NCI-H1105 (cell line): ENCODE measurements around the gene DCP1A.
"Not testable (repeated sequence)": the region's sequence is repeated elsewhere in the genome, so short reads cannot be mapped to it uniquely, and the experiment has no call there.

Source experiments
- DNase-seq: peaks from one replicate; lab custom pipeline; 2025; lab: John Stamatoyannopoulos, UW

Gene DCP1A

DNA sequence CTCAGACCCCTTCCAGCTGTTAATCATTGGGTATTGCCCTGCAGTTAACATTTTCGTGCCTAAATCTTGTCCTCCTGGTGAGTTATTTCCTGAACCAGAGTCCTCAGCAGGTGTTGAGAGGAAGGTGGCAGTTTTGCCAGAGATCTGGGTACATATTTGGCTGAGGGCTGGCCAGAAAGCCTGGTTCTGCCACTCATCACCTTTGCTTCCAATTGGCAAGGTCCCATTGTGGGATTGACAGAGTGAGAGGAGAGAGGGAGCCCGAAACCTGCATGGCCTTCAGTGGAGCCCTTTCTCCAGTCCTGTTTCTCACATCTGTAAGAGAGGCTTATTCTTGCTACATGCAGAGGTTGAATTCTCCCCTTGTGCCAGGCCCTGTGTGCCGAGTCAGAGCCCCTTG, 82.6 kb downstream of the DCP1A start:
- DNase-seq = no peak

DNA sequence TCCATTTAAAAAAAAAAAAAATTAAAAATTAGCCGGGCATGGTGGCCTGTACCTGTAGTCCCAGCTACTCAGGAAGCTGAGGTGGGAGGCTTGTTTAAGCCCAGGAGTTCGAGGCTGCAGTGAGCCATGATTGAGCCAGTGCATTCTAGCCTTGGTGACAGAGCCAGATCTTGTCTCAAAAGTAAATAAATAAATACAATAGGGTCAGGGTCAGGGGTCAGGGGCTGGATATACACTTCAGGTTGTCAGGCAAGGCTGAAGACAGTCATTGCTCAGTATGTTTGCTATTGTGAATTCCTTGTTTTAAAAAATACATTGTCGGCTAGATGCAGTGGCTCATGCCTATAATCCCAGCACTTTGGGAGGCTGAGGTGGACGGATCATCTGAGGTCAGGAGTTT, 83.4 kb downstream of the DCP1A start:
- no peak for DNase-seq

DNA sequence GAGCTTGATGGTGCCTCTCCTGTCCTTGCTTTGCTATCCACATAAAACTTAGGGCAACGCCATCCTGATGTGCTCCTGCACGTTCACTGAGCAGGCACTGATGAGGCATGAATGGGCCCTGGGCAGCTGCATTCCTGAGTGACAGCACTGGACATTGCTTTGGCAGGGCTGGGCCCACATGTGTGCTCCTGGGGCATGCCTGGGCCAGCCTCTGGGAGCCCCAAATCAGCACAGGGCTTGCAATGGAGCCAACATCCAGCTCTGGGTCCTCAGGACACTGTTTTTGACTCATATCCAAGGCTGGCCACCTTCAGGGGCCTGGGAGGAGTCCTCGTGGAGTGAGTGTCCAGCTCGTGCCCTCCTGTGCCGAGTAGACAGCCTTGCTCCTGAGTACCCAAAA, 85.6 kb downstream of the DCP1A start:
- DNase-seq = no peak

DNA sequence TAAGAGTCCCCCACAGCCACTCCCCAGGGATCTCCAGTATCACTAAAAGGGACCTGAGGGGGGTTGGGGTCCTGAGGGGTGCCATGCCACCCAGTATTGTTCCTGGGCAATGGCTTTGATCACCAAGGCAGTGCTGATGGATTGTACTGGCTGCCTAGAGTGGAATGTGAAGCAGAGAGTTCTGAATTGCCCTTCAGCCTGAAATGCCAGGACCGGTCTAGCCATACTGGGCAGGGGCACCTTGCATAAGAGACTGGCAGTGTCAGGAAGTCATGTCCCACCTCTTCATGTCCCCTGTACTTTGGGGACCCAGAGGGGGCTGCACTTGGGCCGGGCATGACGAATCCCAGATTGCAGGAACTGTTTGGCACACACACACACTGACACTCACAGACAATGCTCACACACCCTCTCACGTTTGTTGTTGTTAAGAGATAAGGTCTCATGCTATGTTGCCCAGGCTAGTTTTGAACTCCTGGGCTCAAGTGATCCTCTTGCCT, 87.0 kb downstream of the DCP1A start:
- no peak for DNase-seq

DNA sequence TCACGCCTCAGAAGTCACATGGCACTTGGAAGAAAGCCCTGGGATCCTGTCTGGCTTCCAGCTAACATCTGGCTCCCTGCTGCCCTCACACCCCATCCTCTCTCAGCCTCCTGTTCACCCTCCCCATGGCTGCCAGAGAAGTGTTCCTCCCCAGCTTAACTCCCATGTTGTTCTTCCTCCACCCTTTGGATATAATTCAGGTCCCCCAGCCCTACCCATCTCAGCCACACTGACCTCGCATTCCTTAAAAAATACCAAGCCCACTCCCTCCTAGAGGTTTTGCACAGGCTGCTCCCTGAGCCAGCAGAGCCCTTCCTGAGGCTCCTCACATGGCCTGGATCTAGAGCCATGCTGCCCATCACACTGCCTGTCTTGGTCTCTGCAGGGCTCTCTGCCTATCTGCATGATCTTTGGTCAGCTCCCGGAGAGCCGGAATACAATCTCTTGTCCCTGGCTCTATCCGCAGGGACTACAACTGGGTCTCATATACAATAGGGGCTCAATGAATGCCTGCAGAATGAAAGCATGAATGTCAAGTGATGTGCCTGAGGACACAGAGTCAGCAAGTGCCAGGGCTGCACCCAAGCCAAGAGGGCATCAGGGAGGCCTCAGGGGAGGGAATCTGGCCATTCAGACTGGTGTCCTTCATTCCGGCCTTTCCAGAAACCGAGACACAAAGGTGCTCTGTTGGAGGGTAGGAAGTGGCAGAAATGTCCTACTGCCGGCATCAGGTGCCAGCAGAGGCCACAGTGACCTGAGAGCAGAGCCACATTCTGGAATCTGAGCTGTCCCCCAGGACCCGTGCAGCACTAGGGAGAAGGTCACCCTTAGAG, 87.7 kb downstream of the DCP1A start:
- DNase-seq = no peak

DNA sequence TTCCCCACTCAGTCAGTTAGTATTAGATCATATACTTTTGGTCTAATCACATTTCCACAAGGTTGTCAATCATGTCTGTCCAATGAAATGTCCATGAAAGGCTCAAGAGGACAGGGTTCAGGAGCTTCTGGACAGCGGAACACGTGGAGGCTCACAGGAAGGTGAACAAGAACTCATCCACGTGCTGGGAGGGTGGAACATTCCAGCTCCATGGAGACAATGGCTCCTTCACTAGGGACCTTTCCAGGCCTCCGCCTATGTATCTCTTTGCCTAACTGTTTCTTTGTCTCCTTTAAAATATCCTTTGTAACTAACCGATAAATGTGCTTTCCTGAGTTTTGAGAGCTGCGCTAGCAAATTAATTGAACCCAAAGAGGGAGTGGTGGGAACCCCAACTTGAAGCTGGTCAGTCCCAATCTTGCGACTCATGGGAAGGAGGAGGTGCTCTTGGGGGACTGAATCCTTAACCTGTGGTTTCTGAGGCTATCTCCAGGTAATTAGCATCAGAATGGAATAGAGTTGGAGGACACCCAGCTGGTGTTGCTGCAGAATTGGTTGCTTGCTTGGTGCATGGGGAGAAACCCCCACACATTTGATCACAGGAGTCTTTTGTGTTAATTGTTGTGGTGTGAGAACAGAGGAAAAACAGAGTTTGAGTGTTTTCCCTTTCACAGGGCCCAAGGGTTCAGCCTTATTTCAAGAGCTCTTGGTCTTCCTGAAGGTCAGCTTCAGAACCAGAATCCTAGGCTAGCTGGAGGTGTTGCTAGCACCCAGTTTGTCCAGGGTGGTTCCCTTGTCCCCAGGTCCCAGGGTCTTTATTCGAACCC, 88.5 kb downstream of the DCP1A start:
- DNase-seq = no peak

DNA sequence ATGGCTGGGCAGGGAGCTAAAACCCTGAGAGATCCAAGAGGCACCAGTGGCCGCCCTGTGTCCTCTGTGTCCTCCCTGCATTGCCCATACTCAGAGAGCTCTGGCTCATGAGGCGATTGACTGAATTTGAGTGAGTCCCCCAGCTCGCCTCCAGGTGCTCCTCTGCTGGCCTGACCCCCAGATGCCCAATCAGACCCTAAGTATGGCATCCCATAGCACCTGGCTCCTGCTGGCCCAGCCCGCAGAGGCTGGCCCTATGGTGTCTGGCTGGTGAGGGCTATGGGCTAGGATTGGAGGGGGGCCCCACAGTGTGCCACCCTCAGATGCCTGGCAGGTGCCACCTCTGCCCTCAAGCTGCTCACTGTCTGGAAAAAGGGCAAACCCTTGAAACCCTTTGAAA, 89.9 kb downstream of the DCP1A start:
- no peak for DNase-seq

DNA sequence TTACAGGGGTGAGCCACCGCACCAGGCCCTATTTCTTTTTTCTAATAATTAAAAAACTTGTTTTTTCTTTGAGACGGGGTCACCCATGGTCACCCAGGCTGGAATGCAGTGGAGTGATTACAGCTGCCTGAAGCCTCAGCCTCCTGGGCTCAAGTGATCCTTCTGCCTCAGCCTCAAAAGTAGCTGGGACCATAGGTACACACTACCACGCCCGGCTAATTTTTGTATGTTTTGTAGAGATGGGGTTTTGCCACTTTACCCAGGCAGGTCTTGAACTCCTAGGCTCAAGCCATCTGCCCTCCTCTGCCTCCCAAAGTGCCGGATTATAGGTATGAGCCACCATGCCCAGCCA, 90.7 kb downstream of the DCP1A start:
- DNase-seq = no peak

DNA sequence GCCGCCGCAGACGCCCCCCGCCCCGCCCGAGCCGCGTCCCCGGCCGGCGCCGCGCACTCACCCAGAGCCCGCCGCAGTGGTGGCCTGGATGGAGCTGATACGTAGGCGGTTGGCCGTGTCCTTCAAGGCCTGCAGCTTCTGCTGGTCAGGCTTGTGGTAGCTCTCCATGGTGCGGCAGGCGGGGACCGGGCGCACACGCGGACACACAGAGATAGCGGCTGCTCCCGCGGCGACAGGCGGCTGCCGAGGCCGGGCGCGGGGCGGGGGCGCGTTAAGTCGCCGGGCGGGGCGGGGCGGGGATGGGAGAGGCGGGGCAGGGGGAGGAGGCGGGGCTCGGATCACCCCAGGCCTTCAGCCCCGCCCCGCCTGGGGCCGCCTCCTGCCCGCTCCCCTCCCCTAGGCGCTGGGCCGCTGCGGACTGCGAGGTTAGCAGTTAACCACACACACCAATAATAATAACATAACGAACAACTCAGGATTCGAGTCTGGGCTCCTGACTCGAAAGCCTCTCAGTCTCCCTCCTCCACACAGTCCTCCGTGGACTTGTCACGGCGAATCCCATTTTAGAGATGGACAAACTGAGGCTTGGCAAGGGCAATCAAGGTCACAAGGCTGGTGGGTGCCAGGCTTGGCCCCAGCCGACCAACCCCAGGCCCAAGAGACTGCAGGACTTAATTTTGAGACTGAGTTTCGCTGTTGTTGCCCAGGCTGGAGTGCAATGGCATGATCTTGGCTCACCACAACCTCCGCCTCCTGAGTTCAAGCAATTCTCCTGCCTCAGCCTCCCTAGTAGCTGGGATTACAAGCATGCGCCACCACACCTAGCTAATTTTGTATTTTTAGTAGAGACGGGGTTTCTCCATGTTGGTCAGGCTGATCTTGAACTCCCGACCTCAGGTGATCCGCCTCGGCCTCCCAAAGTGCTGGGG, 91.3 kb downstream of the DCP1A start, which contains the start of gene TKT:
Gene TKT (minus strand): TSS at position 248 of the 929 bp plus-strand sequence. CDS start 80 bp downstream, at position 168.
- DNase-seq = peak; percentile 68

DNA sequence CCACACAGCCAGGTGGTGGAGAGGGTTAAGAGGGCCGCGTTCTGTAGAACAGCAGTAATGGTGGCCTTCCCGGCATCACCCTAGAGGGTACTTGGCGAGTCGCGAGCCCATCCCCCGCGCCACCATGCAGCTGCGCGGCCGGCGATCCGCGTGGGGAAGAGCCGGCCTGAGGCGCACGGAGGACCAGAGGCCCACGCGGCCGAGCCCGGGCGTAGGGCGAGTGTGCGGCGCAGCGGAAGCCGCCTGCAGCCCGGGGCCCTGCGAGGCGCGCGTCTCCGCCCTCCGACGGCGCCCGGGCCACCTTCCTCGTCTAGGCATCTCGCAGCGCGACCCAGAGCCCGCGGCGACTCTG, 91.9 kb downstream of the DCP1A start:
- no peak for DNase-seq

DNA sequence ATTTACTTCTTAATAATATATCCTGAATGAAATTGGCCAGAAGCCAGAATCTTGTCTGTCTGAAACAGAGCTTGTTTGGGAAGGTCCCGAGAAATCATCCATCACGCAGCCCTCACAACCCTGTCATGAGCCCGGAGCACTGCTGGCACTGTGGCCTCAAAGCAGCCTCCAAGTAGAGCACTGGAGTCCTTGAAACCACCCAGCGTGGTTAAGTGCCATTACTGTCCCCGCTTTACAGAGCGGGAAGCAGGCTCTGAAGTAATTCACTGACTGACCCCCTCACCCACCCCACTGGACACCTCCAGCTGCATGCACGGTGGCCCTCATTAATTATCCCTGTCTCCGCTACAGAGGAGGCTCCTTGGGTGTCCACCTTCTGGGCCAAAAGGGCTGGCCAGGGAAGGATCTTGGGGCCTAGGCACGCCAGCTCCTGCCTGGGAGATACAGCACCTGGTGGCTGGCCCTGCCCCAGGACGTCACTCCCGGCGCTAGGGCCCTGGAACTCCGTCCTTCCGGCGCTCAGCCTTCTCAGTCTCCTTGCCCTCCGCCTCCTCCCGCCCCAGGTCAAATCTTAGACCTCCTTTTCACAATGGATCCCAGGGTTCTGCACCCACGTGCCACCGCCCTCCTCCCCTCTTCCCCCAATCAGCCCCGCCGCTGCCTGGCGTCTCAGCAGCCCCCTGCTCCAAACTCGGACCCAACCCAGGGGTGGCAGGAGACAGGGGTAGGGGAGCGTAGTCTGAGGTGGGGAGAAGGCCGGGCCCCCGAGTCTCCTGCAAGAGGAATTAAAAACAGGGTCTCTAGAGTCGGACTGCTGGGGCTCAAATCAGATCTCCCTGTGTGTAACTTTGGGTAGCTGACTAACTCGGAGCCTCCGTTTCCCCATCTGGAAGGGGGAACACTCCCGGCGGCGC, 92.6 kb downstream of the DCP1A start:
- DNase-seq = peak; percentile 18

DNA sequence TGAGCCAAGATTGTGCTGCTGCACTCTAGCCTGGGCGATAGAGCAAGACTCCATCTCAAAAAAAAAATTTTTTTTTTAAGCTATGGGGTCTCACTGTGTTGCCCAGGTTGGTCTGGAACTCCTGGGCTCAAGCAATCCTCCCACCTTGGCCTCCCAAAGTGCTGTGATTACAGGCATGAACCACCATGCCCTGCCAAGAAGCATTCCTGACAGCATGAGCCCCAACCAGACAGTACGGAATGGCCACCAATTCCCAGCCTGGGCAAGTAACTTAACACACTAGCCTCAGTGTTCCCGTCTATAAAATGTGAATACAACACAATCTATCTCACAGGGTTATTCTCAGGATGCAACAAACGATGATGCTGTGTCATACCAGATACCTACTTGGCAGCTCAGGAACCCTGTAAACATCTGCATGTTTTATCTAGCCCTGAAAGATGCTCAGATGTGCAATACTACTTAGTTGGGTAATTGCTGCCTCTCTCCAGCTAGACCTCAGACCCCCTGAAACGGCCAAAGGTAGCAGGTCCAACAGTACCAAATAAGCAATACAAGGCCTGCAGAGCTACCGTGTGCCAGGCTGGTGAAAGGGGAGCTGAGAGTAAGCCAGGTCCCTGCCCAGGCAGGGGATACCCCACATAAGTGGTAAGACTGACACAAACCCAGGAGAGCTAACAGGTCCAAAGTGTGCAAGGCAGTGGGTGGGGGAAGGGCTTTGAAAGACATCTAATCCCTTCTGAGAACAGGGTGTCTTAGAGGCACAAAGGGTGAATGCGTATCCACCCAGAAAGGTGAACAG, 93.4 kb downstream of the DCP1A start:
- DNase-seq = no peak

DNA sequence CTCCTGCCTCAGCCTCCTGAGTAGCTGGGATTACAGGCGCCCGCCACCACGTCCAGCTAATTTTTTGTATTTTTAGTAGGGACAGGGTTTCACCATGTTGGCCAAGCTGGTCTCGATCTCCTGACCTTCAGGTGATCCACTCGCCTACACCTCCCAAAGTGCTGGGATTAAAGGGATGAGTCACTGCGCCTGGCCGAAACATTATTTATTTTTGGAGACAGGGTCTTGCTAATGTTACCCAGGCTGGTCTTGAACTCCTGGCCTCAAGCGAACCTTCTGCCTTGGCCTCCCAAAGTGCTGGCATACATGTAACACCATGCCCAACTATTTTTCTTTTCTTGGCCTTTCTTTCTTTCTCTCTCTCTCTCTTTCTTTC, 94.4 kb downstream of the DCP1A start:
- not testable (repeated sequence) for DNase-seq

DNA sequence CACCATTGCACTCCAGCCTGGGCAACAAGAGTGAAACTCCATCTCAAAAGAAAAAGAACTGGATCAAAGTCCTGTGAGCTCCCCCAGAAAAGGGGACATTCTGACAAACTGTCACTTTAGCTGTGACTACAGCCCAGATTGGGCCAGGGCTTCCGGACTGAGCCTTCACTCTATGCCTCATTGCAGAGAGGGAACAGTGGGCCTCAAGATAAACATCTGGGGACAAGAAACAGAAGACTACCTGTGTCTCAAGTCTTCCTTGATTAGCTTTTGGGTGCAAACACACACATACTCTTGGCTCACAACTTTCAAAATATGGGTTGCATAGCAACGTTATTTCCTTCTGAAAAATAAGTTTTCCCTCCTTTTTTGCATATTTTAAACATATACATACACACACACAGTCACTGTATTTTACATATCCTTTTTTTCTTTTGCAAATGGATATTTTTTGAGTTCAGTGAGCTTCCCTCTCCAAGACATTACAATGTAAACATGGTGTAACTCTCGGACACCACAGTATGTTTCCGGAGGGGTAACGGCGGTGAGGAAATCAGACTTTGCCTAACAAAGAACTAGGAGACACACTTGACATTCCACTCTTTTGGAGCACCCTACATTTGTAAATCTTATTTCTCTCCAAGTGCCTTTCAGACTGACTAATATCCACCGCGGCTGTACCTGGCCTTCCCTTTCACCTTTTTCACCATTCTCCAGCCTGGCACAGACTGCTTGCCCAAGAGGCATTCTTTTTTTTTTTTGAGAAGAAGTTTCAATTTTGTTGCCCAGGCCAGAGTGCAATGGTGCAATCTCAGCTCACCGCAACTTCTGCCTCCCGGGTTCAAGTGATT, 95.0 kb downstream of the DCP1A start:
- no peak for DNase-seq

DNA sequence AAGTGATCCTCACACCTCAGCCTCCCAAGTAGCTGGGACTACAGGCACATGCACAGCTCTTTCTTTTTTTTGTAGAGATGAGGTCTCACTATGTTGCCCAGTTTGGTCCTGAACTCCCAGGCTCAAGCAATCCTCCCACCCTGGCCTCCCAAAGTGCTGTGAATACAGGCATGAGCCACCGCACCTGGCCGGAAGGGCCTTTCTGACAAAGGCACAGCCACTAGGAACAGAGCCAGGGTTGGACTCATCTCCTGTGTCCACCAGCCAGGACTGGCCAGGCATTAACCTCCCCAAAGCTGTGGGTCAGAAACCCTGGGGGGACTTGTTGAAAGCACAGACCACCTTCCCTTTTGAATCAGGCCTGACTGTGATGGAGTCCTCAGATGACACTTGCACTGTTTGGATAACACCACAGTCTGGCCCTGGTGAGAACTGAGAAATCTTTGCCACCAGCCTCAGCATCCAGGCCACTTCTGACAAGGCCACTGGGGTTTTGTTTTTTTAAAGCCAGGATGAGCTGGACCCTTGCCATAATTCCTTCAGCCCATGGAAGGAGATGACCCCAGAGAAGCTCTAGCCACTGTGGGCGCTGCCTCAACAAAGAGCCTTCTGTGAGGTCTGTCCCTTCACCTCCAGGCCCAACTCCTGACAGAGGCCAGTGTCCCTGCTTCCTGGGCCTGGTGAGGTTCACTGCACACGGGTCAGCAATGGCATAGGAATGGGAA, 96.3 kb downstream of the DCP1A start:
- DNase-seq = no peak

DNA sequence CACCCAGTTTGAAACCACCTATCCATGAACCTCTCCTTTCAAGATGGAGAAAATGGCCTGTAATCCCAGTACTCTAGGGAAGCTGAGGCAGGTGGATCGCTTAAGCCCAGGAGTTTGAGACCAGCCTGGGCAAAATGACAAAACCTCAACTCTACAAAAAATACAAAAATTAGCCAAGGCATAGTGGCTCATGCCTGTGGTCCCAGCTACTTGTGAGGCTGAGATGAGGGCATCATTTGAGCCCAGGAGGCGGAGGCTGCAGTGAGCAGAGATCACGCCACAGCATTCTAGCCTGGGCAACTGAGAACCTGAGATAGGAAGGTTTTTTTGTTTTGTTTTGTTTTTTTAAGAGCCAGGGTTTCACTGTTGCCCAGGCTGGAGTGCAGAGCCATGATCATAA, 96.9 kb downstream of the DCP1A start:
- no peak for DNase-seq

DNA sequence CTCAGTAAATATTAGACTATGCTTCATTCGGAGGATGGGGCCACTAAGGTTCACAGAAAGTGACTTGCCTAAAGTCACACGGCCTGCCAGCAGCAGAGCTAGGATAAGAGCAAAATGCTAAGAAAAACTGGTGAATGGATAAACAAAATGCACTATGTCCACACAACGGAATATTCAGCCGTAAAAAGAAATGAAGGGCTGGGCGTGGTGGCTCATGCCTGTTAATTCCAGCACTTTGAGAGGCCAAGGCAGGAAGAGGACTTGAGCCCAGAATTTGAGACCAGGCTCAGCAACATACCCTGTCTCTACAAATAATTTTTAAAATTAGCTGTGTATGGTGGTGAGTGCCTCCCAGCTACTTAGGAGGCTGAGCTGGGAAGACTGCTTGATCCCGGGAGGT, 99.2 kb downstream of the DCP1A start:
- DNase-seq = no peak

DNA sequence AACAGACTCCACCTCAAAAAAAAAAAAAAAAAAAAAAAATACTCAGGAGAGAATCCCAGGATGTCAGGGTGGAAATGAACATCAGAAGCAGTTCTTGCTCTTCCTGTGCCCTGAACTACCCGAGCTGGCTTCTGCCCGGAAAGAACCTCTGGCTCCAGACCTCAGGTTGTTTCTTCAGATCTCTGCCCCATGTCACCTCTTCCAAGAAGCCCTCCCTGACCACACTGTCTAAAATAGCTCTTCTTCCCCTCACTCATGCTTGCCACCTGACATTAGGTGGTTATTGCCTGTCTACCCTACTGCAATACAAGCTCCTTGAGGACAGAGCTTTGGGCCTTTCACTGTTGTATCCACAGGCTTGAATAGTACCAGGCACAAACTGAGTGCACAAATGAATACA, 99.7 kb downstream of the DCP1A start:
- DNase-seq = no peak

DNA sequence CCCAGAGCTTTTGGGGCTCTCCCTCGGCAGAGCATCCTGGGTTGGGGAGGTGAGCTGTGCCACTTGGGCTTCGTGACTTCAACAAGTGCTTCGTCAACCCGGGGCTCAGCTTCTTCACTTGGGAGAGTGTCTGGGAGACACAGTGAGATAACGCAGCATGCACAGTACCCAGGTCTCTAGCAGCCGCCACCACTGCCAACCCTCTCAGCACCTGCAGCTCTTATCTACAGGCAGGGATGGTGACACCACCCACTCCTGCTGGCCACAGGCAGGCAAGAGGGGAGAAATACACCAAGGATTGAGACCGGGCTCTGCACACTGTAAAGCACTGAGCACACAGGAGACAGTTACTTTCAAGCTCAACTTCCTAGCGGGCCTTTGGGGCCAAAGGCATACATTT, 103.1 kb downstream of the DCP1A start:
- no peak for DNase-seq
